GM12801 (cell line): Measurements from ENCODE around the gene CYLD.

ENCODE experiments used
- TF ChIP-seq, protein P1 (sequence below): IDR thresholded peaks from one replicate; pipeline ENCODE4 v1.5.1; 2011; ENCODE audit warnings: control low read depth; ENCODE audit not compliant: insufficient read length; ENCODE audit errors: extremely low read depth

CYLD gene

GRCh38 chr16:50828164-50828702 is 86.3 kb downstream of the CYLD start:
- TF ChIP-seq, protein P1, sequence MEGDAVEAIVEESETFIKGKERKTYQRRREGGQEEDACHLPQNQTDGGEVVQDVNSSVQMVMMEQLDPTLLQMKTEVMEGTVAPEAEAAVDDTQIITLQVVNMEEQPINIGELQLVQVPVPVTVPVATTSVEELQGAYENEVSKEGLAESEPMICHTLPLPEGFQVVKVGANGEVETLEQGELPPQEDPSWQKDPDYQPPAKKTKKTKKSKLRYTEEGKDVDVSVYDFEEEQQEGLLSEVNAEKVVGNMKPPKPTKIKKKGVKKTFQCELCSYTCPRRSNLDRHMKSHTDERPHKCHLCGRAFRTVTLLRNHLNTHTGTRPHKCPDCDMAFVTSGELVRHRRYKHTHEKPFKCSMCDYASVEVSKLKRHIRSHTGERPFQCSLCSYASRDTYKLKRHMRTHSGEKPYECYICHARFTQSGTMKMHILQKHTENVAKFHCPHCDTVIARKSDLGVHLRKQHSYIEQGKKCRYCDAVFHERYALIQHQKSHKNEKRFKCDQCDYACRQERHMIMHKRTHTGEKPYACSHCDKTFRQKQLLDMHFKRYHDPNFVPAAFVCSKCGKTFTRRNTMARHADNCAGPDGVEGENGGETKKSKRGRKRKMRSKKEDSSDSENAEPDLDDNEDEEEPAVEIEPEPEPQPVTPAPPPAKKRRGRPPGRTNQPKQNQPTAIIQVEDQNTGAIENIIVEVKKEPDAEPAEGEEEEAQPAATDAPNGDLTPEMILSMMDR, result no peak

GRCh38 chr16:50830698-50831097 is 88.8 kb downstream of the CYLD start:
- TF ChIP-seq, protein P1, result no peak

DNA sequence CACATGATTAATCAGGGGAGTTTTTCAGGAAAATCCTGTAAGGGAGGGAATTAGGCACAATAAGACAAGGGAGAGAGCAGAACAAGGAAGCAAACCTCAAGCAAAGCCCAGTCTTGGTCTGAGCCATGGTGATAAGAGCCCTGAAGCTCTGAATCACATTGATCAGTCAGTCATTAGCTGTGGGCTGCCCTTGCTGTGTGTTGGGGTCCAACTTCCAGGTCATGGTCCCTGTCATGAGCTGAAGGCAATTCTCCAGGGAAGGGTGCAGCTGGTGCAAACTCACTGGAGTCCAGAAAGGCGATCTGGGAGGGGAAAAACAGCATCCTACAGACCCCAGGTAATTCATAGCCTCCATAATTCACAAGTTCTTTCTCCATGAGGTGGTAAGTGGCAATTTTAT is 89.9 kb downstream of the CYLD start:
- TF ChIP-seq, protein P1, result no peak

DNA sequence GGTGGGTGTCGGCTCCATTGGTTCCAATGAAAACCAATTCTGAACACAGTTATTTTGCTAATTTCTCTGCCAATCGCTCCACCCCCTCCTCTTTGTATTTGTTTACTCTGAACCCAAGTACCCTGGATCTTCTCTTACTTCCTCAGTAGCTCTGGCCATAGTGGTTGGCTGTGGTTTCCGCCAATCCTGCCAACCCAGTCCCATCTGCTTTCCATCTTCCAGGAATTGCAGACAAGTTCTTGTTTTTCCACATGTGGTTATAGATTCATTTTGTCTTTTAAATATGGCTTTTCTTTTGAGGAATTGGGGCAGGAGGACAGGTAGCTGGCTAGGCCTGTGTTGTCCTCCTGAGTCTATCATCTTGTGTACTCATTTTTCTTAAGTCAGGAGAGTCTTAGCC is 92.0 kb downstream of the CYLD start:
- TF ChIP-seq, protein P1, result no peak

DNA sequence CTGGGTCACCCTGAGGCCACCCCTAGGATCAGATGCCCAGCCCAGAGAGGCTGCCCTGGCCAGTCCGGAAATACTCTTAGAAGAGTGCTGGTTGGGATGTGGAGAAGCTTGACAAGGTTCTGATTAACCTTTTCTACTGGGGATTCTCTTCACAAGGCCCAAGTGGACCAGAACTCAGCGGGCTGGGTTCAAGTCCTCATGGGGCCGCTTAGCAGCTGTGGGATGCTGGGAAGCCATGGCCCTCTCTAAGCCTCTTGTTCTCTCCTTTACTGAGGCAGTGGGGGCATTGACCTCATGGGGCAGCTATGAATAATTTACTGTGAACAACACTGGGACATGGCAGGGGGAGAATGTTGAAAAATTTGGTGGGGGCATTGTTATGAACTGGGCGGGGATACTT is 92.8 kb downstream of the CYLD start:
- TF ChIP-seq, protein P1, result no peak

GRCh38 chr16:50835358-50836060 is 93.6 kb downstream of the CYLD start:
- TF ChIP-seq, protein P1, result no peak

- TF ChIP-seq, protein P1, result no peak
These were observed 94.3 kb downstream of the CYLD start for GRCh38 chr16:50836121-50836621.
